Hematopoietic multipotent progenitor cell treated with erythropoietin and hydrocortisone succinate and interleukin-3 and kit ligand, for 17 days (in vitro differentiated cells): ENCODE measurements around the gene RAB23.

ENCODE experiments used
- DNase-seq: peaks from one replicate; pipeline ENCODE4 v3.0.0-alpha.2; 2015; ENCODE audit warnings: low spot score

Gene RAB23

GRCh38 chr6:57180596-57180995 is 41.5 kb downstream of the RAB23 start:
- DNase-seq, result no peak

DNA sequence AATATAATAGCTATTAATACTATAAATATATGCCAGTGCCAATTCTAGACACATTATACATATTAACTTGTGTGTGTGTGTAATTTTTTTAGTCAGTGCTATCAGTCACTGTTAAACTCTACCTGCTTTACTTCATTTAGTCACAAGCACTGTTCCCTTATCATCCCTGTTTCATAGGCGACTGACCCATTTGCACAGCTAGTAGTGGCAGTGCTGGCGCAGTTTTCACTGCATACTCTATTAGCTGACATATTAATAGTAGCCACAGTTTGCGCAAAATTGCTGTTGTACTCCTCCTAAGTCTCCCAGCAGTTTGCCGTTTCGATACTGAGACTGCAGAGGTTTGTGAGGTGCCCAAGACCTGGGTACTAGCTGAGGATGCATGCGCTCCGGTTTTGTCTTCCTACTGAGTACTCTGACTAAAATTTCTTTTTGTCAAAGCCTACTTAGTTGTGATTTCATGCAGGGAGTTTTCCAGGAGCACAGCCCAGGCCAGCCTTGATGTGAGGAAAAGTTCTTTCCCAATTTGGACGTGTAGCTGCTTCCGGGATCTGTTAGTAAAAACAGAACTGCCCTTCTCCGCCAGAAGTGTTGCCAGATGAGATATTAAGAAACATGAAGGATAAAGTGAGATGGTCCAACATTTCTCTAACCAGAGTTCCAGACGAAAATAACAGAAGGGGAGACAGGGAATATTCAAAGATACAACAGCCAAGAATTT is 44.4 kb downstream of the RAB23 start:
- no peak for DNase-seq

DNA sequence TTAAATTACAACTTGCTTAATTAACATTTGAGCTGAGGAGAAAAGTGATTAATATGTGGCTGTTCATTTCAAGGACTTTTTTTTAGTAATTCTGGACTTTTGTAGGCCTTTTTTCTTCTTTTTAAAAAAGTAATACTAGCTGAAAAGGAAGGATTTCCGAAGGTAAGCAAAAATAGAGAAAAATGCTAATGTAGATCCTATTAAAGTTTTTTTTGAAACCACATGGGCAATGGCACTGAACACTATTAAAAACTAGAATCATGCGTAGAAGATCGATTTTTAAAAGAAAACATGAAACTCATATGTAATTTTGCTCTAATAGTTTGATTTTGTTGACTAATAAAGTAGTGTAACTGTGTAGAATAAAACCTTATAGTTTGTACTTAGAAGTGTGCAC is 47.6 kb downstream of the RAB23 start:
- DNase-seq, result no peak

DNA sequence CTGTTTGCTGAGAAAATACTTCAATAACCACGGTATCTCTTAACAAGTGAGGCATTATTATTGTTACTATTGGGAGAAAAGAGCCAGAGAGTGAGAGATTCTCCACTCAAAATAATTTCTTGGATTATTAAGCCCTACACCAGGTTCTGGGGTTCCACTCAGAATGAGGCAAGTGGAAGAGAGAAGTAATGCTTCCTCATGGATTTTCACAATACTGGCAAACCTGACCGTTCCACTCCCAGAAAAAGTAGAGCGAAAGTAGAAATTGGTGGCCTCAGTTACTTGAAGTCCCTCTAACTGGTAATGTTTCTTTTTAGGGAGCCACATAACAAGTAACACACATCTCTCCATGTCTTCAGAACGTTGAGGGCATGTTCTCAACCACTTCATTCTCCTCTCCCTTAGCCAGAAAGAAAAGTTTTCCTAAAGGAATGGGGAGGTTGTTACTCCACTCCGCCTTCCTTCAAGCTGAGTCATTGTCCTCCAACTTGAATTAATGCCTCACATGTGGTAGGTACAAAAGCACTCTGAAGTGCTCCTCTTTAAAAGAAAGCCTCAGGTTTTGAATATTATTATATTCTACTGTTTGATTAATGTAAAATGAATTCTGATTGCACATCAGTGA is 48.1 kb downstream of the RAB23 start:
- peak; percentile 36 for DNase-seq

- DNase-seq, result peak; percentile 34
These were observed 48.8 kb downstream of the RAB23 start for GRCh38 chr6:57173056-57173885.

DNA sequence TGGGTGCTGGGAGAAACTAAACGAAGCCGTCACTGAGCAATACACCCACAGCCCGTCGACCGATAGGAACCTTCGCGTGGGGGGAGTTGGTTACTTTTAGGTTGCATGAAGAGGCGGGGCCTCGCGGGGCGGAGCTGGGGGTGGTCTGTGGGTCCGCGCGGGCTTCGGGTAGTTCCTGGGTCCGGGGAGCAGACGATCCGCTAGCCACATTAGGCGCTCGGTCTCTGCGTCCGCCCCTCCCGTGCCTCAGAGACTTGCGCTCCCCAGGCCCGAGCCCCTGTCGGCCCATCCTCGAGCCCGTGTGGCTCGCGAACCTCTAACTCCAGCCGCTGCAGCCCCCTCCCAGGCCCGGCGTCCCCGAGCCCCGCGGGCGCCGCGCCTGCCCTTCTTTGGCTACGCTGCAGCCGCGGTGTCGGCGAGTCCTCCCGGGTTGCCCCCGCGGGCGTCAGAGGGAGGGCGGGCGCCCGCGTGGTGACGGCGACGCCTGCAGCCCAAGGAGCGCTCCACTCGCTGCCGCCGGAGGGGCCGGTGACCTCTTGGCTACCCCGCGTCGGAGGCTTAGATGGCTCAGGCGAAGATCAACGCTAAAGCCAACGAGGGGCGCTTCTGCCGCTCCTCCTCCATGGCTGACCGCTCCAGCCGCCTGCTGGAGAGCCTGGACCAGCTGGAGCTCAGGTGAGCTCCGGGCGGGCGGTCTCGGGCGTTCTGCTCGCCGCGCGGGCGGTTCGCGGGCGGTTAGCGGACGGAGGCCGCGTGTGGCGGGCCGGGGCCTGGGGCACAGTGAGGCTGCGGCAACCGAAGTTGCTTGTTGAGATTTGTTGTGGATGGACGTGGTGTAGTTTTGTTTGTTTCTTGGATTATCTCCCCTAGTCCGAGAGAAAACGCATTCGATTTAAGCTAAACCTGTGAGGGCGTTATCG is 49.7 kb downstream of the RAB23 start, which contains the start of gene BAG2:
BAG2 (plus strand) TSS at position 191 of the 920 bp plus-strand sequence; CDS start at position 563, 372 bp downstream.
- peak; percentile 62 for DNase-seq

DNA sequence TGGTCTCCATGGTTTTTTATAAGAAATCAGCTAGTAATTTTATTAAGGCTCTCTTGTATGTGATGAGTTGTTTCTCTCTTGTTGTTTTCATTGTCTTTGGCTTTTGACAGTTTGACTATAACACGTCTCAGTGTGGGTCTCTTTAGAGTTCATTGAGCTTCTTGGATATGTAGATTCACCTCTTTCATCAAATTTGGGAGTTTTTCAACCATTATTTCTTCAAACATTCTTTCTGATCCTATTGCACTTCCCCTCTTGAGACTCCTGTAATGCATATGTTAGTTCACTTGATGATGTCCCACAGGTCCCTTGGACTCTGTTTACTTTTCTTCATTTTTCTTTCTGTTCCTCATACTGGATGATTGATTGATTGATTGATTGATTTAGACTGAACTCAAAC is 57.0 kb downstream of the RAB23 start:
- DNase-seq, result no peak

DNA sequence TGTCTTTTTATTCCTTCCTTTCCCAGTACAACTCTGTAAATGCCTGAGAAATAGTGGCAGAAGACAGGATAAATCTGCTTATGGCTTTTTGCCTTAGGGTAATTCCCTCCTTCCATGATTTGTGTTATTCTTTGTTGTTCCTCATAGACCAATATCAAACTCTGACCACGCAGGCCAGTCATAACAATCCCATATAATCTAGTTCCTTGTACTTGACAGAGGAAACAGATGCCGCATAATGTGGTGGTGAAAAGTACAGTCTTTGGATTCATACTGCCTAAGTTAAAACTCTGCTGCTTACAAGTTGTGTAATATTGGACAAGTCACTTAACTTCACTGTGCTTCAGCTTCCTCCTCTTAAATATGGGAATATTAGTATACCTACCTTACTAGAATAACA is 58.2 kb downstream of the RAB23 start:
- no peak for DNase-seq

DNA sequence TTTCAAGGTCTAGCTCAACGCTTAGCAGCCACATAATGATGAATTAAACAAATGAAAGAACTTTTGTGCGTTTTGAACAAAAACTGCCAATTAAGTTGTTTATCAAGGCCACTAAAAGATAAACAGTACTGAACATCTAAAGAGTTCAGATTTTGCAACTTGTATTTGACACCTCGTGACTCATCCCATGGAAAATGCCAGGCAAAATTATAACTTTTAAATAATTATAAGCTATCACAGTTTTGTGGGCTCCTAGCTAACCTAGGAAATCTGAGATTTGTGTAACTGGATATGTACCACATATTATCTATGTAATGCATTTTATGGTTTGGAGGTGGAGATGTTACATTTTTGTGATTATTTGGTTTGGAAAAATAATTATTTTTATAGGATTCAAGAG is 59.6 kb downstream of the RAB23 start:
- DNase-seq, result no peak

- DNase-seq, result no peak
These were observed 60.1 kb downstream of the RAB23 start for GRCh38 chr6:57162028-57162427.

- DNase-seq, result no peak
These were observed 63.0 kb downstream of the RAB23 start for GRCh38 chr6:57159127-57159526.

DNA sequence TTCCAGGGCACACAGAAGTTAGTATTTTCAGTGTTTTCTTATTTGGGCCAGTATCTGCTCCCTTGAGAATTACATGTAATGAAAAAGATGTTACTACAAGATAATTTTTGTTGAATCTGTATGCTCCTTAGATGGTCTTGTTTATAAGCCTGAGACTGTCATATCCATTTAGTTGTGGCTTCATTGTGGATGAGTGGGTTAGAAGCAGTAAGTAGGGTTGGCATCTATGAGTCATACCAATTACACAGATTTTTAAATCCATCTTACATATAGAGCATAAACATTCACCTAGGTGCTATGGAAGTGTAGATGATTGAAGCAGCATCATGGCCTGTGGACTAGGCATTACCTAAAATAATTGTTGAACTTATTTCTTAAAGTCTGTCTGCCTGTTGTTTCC is 63.4 kb downstream of the RAB23 start:
- no peak for DNase-seq

GRCh38 chr6:57147955-57148858 is 73.9 kb downstream of the RAB23 start:
- no peak for DNase-seq

GRCh38 chr6:57147401-57147800 is 74.7 kb downstream of the RAB23 start:
- DNase-seq, result no peak

DNA sequence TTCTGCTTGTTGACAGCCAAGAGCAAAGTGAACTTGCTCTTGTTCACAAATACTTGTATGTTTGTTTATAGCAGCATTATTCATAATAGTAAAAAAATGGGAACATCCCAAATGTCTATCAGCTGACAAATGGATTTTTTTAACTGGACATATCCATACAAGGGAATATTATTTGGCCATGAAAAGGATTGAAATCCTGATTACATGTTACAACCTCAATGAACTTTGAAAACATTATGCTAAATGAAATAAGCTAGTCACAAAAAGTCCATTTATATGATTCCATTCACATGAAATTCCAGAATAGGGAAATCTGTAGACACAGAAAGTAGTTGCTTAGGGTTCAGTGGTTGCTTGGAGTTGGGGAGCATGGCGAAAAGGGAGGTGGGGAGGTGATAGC is 78.4 kb downstream of the RAB23 start:
- no peak for DNase-seq

GRCh38 chr6:57142178-57142525 is 80.0 kb downstream of the RAB23 start:
- DNase-seq, result no peak

DNA sequence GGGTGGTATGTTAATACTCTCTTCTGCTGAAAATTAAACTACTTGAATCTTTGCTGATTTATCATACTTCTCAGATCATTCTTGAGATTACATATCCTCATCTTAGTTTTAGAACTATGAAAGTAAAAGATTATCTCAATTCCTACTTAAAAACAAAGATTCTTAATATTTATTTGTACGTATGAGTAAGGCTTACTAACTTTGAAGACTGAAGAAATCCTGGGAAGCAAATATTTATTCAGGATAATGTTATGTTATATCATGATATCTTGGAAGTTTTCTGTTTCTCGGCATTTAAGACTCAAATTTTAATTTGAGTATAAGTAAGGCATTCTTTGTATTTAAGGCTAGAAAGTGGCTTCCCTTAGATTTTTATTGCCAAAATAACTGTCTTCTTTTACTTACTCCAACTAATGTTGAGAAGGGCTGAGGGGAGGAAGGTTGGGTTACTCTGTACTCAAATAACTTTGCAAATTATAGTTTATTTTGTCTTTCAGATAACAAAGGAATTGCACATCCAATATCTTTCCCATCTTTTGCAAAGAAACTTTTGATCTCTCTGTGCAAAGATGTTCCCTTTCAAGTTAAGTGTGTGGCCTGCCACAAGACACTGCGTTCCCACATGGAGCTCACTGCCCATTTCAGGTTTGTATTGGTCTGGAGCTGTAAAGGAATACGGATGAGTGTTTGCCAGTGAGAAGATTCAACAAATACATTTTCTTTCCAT is 80.5 kb downstream of the RAB23 start:
- DNase-seq, result no peak

- DNase-seq, result no peak
These were observed 84.1 kb downstream of the RAB23 start for GRCh38 chr6:57138026-57138425.

- DNase-seq, result no peak
These were observed 84.8 kb downstream of the RAB23 start for GRCh38 chr6:57137350-57137749.
